DMS79 treated with DMSO at 0.1 percent for 48 hours (cell line): ENCODE results near the gene MPL.
"Not testable (repeated sequence)": the region's sequence is repeated elsewhere in the genome, so short reads cannot be mapped to it uniquely, and the experiment has no call there.

Experiments used
- DNase-seq: peaks from one replicate; lab custom pipeline; 2025; lab: John Stamatoyannopoulos, UW

The MPL gene

DNA sequence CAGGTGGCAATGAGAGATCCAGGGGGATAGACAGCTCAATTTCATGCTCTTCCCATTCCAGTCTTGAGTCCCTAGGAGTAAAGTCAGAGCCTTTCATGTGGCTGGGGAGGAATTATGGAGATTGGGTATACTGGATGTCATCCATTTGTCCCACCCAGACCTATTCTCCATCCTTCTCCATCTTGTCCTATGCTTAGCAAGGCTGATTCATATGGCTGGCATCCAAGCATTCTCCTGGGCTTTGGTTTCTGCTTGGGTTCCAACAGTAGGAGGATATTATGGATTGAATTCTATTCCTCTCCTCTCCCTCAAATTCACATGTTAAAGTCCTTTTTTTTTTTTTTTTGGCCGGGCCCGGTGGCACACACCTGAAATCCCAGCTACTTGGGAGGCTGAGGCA is 17.3 kb downstream of the MPL start:
- DNase-seq = no peak

DNA sequence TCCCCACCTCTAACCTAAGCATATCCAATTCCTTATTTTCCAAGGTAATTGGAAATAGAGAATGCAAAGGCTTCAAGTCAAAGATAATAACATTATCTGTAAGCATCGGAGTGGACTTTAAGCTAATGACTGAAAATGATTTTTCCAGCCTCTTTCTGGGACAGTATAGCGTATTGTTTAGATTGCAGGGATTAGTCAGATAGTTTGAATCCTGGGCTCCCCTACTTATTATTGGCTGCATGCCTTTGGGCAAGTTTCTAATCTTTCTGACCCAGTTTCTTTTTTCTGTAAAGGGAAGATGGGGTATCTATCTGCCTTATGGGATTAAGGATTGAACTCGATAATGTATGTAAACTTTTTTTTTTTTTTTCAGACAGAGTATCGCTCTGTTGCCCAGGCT is 19.6 kb downstream of the MPL start:
- DNase-seq = no peak

DNA sequence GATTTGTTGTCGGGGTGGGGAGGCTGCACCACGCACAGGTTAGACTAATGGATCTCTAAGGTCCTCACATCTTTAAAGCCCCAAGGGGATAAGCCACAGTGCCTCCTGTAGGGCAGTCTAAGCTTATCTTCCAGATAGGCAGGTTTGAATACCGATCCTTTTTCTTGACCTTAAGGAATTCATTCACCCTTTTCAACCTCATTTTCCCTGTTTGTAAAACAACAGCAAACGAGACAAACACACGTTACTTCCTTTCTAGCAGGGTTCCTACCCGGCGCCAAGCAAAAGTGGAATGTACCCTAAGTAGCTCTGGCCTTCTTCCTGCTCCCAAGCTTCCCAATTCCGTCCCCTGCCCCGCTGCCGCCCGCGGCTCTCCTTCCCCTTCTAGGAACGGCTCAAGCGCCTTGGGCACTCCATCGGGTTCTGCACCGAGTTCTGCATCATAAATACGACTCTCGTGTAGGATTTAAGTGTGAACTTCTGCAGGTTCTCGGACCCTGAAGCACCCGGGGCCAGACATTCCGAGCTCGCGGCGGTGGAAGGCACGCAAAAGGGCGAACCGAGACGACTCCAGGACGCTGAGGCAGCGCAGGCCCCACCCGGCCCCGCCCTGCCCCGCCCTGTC is 20.6 kb downstream of the MPL start:
- peak; percentile 73 for DNase-seq

DNA sequence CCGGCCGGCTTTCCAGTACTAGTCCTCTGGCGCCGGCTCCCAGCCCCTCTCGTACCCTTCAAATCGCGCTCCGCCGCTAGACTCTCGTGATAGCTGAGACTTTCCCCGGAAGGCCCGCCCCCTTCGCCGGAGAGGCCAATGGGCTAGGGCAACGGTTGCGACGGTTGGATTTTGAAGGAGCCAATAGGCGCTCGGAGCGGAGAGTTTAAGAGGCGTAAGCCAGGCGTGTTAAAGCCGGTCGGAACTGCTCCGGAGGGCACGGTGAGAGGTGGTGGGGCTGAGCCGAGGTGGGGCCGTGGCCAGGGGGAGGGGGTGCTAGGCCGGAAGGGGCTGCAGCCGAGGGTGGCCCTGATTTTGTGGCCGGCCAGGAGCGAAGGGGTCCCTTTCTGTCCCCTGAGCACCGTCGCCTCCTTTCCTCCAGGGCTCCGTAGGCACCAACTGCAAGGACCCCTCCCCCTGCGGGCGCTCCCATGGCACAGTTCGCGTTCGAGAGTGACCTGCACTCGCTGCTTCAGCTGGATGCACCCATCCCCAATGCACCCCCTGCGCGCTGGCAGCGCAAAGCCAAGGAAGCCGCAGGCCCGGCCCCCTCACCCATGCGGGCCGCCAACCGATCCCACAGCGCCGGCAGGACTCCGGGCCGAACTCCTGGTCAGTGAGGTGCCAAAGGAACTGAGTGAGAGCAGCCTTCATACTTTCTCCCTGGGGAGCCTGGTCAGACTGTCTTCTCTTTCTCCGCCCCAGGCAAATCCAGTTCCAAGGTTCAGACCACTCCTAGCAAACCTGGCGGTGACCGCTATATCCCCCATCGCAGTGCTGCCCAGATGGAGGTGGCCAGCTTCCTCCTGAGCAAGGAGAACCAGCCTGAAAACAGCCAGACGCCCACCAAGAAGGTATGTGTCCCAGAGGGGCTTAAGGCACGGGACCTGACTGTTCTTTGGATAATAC is 21.4 kb downstream of the MPL start, which contains the start of gene CDC20:
Gene CDC20 (plus strand): TSS at position 236 of the 948 bp plus-strand sequence. CDS start 235 bp downstream, at position 471.
- peak; percentile 99 for DNase-seq

DNA sequence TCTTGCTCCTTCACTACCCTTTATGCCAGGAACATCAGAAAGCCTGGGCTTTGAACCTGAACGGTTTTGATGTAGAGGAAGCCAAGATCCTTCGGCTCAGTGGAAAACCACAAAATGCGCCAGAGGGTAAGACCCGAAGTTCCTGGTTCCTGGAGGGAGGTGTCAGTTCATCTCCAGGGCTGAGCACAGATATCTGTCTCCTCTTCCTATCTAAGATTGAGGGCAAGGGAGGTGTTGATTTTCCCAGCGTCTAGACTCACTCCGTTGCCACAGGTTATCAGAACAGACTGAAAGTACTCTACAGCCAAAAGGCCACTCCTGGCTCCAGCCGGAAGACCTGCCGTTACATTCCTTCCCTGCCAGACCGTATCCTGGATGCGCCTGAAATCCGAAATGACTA is 22.1 kb downstream of the MPL start:
- DNase-seq = no peak

DNA sequence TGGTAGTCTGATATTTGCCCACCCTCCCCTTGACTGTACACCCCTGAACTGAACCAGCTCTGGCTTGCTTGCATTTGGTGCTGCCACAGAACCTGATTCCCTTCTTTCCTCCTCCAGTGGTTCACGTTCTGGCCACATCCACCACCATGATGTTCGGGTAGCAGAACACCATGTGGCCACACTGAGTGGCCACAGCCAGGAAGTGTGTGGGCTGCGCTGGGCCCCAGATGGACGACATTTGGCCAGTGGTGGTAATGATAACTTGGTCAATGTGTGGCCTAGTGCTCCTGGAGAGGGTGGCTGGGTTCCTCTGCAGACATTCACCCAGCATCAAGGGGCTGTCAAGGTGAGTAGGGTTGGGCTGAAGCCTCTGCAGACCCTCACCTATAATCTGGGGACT is 23.0 kb downstream of the MPL start:
- DNase-seq = no peak

DNA sequence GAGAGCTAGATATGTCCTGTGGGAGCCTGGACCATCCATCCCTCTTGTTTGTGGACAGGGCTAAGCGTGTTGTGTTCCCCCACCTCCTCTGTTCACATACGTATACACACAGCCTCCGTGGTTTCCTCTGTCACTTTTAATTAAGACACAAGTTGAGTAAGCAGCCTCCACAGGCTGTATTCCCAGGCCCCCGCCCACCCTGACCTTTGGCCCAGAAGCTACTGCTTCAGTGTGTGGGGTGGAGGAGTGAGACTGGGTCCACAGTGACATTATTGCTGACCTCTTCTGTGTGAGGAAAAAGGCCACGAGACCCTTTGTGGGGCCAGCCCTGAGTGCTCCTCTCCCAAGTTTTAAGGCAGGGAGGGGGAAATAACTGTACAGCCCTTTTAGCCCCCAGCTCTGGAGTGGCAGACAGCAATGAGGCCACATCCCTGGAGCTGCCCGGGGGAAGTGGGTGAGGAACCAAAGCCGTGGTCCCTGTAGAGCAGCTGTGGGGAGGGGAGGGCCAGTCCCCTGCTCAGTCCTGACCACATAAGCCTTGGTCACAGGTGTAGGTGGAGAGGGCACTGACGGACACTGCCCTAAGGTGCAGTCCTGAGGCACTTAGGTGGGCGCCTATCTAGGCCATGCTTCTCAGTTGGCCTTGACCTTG is 25.8 kb downstream of the MPL start:
- DNase-seq = no peak

DNA sequence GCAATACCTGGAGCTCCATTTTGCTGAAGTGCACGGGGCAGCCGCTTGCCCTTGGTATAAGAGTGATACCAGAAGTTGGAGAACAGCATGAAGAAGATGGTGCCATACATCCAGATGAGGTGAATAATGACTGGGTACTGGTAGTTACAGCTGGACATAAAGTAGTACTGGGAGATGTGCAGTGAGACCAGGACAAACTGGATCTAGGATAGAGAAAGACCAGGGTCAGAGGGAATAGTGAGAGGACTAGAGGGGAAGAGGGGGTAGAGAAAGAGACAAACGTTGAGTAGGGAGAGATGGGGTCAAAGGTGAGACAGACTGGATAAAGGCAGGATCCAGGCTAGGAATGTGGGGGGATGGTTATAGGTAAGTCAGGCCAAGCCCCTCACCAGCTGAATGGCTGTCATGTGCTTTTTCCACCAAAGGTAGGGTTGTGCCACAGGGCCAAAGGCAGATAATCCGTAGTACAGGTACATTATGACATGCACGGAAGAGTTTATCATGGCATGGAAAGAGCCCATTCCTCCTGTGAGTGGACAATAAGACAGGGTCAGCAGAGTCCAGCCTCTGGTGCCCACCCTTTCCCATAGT is 26.4 kb downstream of the MPL start:
- DNase-seq = no peak

DNA sequence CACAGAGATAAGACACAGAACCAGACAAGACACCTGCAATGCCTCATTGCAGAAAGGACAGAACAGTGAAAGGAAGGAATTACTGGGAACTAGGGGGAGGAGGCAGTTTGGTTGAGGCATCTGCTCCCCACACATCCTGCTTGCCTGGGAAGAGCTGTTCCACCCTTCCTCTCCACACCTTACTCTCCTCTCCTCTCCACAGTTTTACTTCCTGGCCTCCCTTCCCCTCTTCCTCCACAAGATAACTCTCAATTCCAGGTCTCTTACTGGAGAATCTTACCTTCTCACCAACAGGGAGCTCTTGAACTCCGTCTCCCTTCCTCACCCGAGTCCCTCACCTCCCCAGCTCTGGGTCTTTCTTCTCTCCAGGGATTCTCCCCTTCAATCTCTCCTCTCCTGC is 28.1 kb downstream of the MPL start:
- no peak for DNase-seq

DNA sequence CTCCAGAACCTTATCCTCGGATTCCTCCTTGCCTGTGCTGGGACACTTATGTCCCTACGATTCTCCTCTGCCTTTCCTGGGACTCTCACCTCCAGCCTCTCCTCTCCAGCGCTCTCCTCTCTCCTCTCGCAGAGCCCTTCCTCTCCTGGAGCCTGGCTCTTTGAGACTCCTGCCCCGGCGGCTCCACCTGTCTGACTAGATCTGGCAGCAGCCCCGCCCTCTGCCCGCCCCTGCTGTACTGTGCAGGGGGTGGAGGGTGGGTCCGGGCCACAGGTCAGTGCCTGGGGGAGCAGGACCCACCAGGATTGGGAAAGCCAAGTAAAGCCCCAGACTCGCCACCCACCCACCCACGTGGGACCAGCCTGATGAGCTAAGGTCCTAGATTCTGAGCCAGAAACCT is 28.6 kb downstream of the MPL start:
- no peak for DNase-seq

DNA sequence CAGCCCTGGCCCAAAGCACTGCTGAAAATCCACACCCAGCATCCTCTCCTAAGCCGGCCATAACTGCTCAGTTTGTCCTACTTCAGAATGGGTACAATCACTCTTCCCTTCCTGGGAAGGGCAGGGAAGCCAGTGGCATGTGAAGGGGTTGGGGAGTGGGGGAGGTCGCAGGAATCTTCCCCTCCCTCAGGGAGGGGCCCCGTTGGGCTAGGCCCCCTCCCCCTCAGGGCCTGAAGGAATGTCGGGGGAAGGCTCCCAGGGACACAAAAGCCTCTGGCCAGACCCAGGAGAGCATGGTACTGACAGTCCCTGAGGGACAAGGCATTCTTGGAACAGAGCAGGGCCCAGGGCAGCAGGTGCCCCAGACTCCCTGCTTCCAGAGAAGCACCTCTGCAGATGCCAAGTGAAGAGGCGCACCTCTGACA is 29.0 kb downstream of the MPL start:
- DNase-seq = no peak

DNA sequence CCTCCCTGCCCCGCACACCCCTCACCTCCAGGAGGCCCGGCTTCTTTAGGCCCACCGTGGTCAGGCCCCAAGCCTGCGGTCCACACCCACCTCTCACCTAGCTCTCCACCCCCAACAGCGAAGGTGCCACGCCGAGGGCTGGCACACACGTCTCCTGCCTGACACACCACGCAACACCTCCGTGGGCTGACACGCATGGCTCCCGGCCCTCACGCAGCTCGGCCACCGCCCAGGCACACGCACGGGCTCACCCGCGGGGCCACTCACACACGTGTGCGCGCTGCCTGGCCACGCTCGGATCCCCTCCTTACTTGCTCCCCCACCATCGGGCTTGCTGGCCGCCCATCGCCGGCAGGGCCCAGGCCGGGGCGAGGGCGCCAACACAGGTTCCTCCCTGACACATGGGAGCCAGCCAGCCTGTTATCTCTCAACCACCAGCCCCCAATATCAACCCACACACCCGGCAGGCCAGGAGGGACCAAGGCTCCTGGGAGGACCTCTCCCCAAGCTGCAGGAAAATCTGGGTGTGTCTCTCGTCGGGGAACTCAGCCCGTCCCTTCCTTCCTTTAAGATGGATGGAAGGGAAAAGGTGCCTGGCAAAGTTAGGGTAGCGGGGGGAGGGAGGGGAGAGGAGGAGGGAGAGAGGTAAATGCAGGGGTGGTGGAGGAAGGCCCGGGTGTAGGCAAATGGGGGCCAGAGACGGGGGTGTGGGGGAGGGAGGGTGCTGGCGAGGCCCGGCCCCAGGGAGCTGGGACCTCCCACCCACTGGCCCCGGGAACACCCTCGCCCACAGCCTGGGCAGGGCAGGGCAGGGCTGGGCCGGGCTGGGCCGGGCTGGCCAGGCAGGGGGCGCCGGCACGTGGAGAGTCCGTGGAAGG is 29.6 kb downstream of the MPL start:
- peak; percentile 26 for DNase-seq

DNA sequence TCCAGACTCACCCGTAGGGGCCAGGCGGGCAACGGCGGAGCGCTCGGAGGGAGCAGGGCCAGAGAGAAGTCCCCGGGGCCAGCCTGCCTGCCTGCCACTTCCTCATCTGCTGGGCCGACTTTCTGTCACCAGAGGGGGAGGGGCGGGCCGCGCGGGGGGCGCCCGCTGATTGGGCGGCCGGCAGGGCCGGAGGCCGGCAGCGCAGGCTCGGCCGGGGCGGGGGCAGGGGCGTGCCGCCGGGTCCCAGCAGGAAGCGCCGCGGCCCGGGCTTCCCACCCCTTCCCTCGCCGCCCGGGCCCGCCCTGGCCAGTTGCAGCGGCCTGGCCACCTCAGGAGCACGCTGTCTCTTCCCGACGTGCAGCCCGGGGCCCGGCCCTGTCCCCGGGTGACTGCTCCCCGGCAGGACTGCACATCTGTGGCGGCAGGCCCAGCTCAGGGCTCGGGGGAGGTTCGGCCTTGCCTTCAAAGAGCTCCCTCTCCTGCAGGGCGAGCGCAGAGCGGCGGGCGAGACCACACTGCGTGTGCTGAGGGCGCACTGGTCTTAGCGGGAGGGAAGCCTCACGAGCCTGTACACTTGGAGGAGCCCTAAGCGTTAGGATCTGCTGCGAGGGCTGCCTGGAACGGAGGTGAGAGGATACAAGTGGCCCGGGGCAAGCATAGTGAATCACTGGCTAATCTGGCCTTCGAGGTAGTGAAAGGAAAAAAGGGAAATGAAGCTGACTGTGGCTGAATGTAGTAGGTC is 30.5 kb downstream of the MPL start, which contains the start of gene ELOVL1:
Gene ELOVL1 (minus strand): TSS at position 108 of the 742 bp plus-strand sequence. CDS start 2,402 bp downstream, outside the sequence.
- peak; percentile 90 for DNase-seq

DNA sequence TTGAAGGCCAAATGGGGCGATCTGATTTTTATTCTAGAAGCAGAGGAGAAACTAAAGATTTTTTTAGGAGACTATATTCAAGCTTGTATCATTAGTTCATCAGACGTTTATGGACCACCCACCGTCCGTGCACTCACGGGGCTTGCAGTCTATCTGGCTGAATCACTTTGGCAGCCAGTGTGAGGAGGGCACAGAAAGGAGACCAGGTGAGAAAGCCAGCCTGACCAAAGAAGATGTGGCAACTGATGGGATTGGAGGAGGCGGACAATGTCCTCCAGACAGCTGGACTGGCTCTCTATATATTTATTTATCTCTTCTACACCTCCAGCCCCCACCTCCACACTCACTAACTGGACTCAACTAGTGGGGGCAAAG is 31.0 kb downstream of the MPL start:
- DNase-seq = no peak

DNA sequence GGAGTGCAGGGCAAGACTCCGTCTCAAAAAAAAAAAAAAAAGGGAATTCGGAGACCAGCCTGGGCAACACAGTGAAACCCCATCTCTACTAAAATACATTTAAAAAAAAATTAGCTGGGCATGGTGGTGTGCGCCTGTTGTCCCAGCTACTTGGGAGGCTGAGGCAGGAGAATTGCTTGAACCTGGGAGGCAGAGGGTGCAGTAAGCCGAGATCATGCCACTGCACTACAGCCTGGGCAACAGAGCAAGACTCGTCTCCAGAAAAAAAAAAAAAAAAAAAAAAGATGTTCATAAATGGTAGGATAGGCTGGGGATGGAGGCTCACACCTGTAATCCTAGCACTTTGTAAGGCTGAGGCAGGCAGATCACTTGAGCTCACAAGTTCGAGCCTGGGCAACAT is 32.2 kb downstream of the MPL start:
- not testable (repeated sequence) for DNase-seq

DNA sequence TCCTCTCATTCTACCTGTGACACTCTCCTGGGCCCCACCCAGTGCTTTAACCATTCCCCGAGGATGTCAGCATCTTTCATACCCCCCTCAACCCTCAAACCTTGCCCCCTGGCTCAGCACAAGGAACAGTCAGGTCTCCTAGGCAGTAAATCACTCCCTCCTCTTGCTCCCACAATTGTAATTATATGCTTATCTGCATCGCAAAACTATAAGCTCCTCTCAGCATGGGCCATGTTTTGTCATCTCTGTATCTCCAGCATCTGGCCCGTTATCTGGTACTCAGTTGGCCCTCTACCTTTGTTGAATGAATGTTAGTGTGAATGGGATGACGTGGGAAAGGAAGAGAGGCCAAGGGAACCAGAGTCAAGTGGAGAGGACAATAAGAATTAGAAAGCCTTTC is 32.9 kb downstream of the MPL start:
- DNase-seq = no peak

DNA sequence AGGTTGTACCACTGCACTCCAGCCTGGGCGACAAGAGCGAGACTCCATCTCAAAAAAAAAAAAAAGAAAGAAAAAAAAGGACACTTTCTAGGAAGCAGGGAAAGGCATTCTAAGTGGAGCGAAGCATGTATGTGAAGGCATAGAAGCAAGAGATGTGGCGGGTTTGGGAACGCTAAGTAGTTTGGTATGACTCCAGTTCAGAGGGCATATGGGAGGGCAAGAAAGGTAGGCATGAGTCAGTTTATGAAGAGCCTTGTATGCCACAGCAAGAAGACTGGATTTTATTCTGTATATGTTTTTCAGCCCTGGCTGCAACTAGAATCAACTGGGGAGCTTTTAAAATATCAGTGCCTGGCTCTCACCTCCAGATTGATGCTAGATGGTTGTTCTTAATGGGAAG is 34.6 kb downstream of the MPL start:
- no peak for DNase-seq

DNA sequence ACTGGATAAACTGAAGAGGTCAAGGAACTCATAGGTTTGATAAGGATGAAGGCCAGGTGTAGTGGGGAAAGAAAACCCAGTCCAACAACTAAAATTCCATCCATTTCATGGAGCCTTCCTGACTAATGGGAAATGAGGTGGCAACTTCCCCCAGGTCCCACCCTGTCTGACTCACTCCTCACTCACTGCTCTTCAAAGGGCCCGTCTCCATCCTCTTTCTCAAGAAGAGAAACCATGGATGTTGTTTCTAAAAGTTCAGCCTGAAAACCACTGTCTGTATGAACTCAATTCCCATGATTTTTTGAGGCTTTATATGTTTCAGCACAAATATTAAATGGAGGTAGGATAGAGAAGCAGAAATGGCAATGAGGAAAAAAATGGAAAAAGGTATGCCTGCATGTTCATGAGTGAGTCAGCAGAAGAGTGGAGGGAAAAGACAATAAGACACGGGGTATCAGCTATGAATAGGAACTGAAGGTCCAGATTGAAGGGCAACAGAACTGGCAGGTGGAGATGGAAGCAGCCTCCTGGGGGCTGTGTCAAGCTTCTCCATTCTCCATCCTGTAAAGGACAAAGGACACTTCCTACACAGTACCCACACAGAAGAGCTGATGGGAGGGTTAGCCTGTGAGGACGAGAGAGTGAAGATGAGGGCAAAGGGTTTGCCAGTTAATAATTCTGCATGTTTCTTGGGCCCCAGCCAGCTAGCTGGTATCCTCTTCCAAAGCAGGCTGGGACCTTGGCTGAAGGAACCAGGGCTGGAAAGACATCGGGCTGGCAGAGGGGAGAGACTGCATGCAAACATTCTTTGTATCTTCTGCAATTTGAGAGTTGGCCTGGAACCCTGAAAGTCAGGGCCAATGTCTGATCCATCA is 35.7 kb downstream of the MPL start:
- DNase-seq = no peak

DNA sequence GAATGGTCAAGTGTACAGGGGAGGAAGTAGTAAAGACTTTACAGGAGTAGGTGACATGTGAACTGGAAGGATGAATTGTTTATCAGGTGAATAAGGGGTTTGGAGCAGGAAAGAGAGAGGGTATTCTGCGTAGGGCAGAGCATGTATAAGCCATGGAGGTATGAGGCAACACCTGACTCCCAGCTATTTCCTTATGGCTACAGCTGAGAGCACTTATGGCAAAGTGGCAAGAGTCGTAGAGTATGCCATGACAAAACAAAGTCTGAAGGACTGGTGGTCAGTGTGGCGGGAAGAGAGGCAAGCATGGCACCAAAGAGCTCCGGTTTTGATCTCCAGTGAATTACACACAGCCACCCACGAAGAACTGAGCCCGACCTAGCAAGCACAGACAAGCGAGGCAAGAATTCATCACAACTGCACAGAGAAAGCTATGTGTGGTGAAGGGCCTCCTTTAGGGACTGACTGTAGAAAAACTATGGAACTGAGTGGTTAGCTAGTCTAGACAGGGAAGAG is 39.2 kb downstream of the MPL start:
- peak; percentile 49 for DNase-seq
